Upper lobe of right lung (tissue), 1 donor: Measurements from ENCODE around the gene ALOX5. TPM values are rescaled to one million over a fixed set of nuclear protein-coding genes. Genes with fewer than 3 reads are reported as not detected.
"Not testable (repeated sequence)": the region's sequence is repeated elsewhere in the genome, so short reads cannot be mapped to it uniquely, and the experiment has no call there.

Source experiments
- ATAC-seq: fragments of 200-7000 bp; cut with Tn5 transposase; one replicate; pipeline ENCODE4 v1.9.1; 2020; ENCODE audit warnings: mild to moderate bottlenecking, moderate library complexity
- DNase-seq: peaks from one replicate; pipeline ENCODE4 v3.0.0-alpha.2; 2020
- H3K27ac ChIP-seq: fragments of 200-600 bp; one replicate; pipeline ENCODE4 v1.8.0; 2022
- H3K27me3 ChIP-seq: fragments of 200-600 bp; one replicate; pipeline ENCODE4 v1.8.0; 2022; ENCODE audit warnings: mild to moderate bottlenecking
- H3K36me3 ChIP-seq: fragments of 200-600 bp; one replicate; pipeline ENCODE4 v1.8.0; 2022
- H3K4me1 ChIP-seq: fragments of 200-600 bp; one replicate; pipeline ENCODE4 v1.8.0; 2022
- H3K4me3 ChIP-seq: fragments of 200-600 bp; one replicate; pipeline ENCODE4 v1.8.0; 2022; ENCODE audit warnings: mild to moderate bottlenecking
- H3K9me3 ChIP-seq: fragments of 200-600 bp; one replicate; pipeline ENCODE4 v1.8.0; 2022
- intact Hi-C: fragments of 100-400 bp; cut with DNase I; formaldehyde crosslinking; loops from one replicate; pipeline ENCODE4 v1.11.0; 2022
- total RNA-seq: library from RNA; stranded (reverse); fragmentation: NEBNext Ultra II Directional; extraction: Animal tissue kit (Norgen Biotek cat#: 25700); gene quantifications from one replicate; pipeline ENCODE4 v1.2.1, GENCODE V29; 2021
- TF ChIP-seq, protein P1 (sequence below): fragments of 200-600 bp; IDR thresholded peaks from one replicate; pipeline ENCODE4 v1.8.0; 2022; ENCODE audit warnings: antibody characterized with exemption
- donor health status: DM: no; HTN: yes; CAD: no; lungs with severe emphysema.

Gene ALOX5
- total RNA-seq, 1 donor from 2014 or later, result 128 TPM

DNA sequence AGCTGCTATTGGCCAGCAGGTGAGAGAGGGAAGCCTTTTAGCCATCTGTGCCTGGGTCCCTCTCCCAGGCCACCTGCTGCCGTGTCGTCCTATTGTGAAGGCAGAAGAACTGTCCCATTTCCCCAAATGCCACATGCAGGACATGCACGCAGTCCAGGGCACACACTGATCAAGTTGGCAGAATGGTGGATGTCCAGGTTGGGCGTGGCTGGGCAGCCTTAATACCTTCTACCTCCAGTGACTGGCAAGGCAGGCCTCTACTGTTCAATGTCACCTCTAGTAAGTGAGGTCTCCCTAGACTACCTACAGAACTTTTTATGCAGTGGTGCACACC is 37.6 kb downstream of the ALOX5 start:
- Histone ChIP-seq H3K4me1 (no peaks in the 10 kb centered on the region), H3K27ac (no peak overlapping the region), H3K27me3 (peaks cover 8% of the 10 kb centered on the region), H3K4me3 (no peak overlapping the region), H3K9me3 (no peaks in the 10 kb centered on the region), H3K36me3 (no peaks in the 10 kb centered on the region)
- ATAC-seq (no peak), DNase-seq (no peak)
- TF ChIP-seq, protein P1, sequence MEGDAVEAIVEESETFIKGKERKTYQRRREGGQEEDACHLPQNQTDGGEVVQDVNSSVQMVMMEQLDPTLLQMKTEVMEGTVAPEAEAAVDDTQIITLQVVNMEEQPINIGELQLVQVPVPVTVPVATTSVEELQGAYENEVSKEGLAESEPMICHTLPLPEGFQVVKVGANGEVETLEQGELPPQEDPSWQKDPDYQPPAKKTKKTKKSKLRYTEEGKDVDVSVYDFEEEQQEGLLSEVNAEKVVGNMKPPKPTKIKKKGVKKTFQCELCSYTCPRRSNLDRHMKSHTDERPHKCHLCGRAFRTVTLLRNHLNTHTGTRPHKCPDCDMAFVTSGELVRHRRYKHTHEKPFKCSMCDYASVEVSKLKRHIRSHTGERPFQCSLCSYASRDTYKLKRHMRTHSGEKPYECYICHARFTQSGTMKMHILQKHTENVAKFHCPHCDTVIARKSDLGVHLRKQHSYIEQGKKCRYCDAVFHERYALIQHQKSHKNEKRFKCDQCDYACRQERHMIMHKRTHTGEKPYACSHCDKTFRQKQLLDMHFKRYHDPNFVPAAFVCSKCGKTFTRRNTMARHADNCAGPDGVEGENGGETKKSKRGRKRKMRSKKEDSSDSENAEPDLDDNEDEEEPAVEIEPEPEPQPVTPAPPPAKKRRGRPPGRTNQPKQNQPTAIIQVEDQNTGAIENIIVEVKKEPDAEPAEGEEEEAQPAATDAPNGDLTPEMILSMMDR, result no peak
- intact Hi-C loops, result no loop called here

DNA sequence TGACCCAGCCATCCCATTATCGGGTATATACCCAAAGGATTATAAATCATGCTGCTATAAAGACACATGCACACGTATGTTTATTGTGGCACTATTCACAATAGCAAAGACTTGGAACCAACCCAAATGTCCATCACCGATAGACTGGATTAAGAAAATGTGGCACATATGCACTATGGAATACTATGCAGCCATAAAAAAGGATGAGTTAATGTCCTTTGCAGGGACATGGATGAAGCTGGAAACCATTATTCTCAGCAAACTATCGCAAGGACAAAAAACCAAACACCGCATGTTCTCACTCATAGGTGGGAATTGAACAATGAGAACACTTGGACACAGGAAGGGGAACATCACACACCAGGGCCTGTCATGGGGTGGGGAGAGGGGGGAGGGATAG is 41.0 kb downstream of the ALOX5 start:
- intact Hi-C loops, H3K27me3 ChIP-seq, H3K9me3 ChIP-seq, H3K4me3 ChIP-seq, H3K36me3 ChIP-seq, ATAC-seq, DNase-seq, H3K27ac ChIP-seq: not testable (repeated sequence)
- H3K4me1 ChIP-seq, result peaks cover 16% of the 10 kb centered on the region

DNA sequence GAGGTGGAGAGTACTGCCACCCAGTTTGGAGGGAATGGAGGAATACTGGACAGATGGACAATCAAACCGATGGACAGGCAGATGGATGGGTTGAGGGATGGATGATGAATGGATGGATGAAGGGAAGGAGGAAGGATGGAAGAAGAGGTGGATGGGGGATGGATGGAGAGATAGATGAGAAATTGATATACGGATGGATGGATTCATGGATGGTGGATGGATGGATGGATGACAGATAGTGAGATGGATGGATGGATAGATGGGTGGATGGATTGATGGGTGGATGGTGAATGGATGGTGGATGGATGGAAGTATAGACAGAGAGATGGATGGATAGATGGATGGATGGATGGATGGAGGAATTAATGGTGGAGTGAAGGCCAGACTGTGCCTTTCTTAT is 42.6 kb downstream of the ALOX5 start:
- ATAC-seq (no peak), DNase-seq (no peak)
- no peaks in the 10 kb centered on the region for H3K36me3 ChIP-seq
- no peak overlapping the region for H3K4me3 ChIP-seq
- H3K27ac ChIP-seq, result no peak overlapping the region
- TF ChIP-seq, protein P1, result no peak
- peaks cover 30% of the 10 kb centered on the region for H3K4me1 ChIP-seq
- no peaks in the 10 kb centered on the region for H3K9me3 ChIP-seq
- intact Hi-C loops, result no loop called here
- no peaks in the 10 kb centered on the region for H3K27me3 ChIP-seq

DNA sequence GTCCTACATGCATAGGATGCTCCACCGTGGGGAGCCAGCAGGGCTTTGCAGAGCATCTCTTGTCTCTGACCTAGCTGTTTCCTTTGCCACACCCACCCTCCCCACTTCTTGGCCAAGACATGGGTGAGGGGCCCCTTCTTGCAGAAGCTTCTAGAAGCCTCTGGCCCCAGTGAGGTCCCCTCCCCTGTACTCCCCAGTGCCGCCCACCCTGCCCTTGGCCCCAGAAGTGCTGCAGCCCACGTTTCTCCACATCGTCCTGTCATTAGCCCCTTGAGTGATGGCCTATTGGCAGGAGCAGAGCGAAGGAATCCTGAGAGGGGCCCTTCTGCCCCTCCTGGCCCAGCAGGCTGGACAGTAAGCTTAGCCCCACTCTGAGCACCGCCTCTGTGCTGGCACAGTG is 43.7 kb downstream of the ALOX5 start:
- DNase-seq (peak; percentile 40), ATAC-seq (no peak)
- no peaks in the 10 kb centered on the region for H3K27me3 ChIP-seq
- H3K36me3 ChIP-seq, result no peaks in the 10 kb centered on the region
- H3K27ac ChIP-seq, result peak overlapping the region; percentile 91
- TF ChIP-seq, protein P1, result no peak
- intact Hi-C loops, result no loop called here
- no peak overlapping the region for H3K4me3 ChIP-seq
- peaks cover 30% of the 10 kb centered on the region for H3K4me1 ChIP-seq
- no peaks in the 10 kb centered on the region for H3K9me3 ChIP-seq

DNA sequence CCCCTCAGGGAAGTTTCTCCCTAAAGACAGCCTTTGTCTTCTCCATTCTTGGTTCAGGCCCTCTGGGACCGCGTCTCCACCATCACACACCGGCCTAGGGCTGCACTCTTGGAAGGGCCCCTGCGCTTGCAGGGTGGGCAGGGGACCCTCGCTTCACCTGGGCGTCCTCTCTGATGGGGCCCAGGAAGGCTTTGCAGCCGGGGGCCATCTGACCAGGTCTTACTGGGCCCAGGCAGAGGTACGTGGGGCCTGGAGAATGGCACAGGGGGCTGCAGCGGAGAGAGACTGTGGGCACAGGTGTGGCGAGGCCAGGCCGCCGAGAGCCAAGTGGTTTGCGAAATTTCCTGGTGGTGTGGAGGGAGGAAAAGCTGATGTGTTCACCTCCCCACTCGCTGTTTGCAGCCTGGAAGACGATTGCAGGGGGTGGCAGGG is 44.4 kb downstream of the ALOX5 start:
- Histone ChIP-seq H3K27ac (peak overlapping the region; percentile 91), H3K27me3 (no peaks in the 10 kb centered on the region), H3K4me1 (peaks cover 30% of the 10 kb centered on the region), H3K9me3 (no peaks in the 10 kb centered on the region), H3K36me3 (no peaks in the 10 kb centered on the region), H3K4me3 (peak overlapping the region; percentile 56)
- DNase-seq, result no peak
- ATAC-seq, result no peak
- intact Hi-C loops, result no loop called here
- TF ChIP-seq, protein P1, result no peak

DNA sequence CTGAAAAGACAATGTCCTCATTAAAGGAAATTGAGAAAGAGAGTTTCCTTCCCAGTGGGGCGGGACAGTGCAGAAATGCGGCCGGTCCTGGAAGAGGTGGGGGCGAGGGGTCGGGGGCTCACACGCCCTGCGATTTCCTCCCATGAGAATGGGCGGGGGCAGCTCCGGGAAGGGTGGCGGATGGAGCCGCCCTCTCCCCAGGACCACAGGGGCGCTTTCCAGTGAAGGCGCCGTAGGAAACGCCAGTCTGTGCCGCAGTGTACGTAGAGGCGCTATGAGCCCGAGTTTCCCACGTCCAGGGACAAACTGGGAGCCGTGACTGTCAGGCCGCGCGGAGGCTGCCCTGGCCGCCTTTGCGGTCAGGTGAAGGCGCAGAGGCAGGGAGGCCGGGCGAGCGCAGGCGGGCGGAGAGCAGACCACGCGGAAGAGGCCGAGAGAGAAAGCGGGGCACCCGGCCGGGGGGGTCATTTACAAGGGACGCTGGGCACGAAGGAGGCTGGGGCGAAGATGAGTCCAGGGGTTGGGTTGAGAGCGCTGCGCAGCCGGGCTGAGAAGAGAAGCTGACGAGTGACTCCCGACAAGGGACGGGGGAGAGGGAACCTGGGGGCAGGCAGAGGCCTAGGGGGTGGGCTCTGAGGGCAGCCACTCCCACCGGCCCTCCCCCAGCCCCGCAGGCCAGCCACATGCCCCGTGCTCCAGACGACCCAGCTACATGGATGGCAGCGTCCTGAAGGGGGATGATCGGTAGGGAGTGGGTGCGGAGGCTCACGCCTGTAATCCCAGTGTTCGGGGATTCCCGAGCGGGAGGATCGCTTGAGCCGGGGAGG is 45.0 kb downstream of the ALOX5 start:
- H3K9me3 ChIP-seq, result no peaks in the 10 kb centered on the region
- peaks cover 30% of the 10 kb centered on the region for H3K4me1 ChIP-seq
- ATAC-seq (peak; percentile 73), DNase-seq (peak; percentile 83)
- peak overlapping the region; percentile 56 for H3K4me3 ChIP-seq
- TF ChIP-seq, protein P1, result no peak
- intact Hi-C loops, result no loop called here
- H3K27me3 ChIP-seq, result no peaks in the 10 kb centered on the region
- peak overlapping the region; percentile 91 for H3K27ac ChIP-seq
- H3K36me3 ChIP-seq, result no peaks in the 10 kb centered on the region
